Esophagus muscularis mucosa (tissue), 4 donors: ENCODE results near the gene UBA6. TPM values are rescaled to one million over a fixed set of nuclear protein-coding genes. Genes with fewer than 3 reads are reported as not detected.
"Not testable (repeated sequence)": the region's sequence is repeated elsewhere in the genome, so short reads cannot be mapped to it uniquely, and the experiment has no call there.

Source experiments
- DNase-seq: peaks from one replicate; pipeline ENCODE4 v3.0.0-alpha.2; 2017; ENCODE audit errors: extremely low spot score
- H3K27ac ChIP-seq, 4 donors: fragments of 200-600 bp; sonication (generic); replicated peaks in 1 of 4; 1 replicate in 3 of 4; 2 replicates in 1 of 4; pipeline ENCODE4 v1.5.1; 2016 to 2019; ENCODE audit warnings: mild to moderate bottlenecking in 1 of 4
- H3K27me3 ChIP-seq, 4 donors: fragments of 200-600 bp; sonication (generic); one replicate each; pipeline versions ENCODE4 v1.5.1 to v1.6.0; 2016 to 2019
- H3K36me3 ChIP-seq, 4 donors: fragments of 200-600 bp; sonication (generic); one replicate each; pipeline ENCODE4 v1.5.1; 2016 to 2019
- H3K4me1 ChIP-seq, 4 donors: fragments of 200-600 bp; sonication (generic); one replicate each; pipeline ENCODE4 v1.5.1; 2016 to 2019
- H3K4me3 ChIP-seq, 4 donors: fragments of 200-600 bp; sonication (generic); 1 replicate in 2 of 4; 2 replicates in 2 of 4; pipeline ENCODE4 v1.5.1; 2016 to 2019; ENCODE audit warnings: mild to moderate bottlenecking in 4 of 4, moderate library complexity in 1 of 4
- H3K9me3 ChIP-seq, 4 donors: fragments of 200-600 bp; sonication (generic); 1 replicate in 3 of 4; 2 replicates in 1 of 4; pipeline ENCODE4 v1.5.1; 2016 to 2019
- EP300 ChIP-seq: sonication (generic); formaldehyde crosslinking; IDR thresholded peaks from one replicate; pipeline ENCODE4 v1.6.1; 2017; ENCODE audit warnings: antibody characterized with exemption
- POLR2A ChIP-seq: fragments of 450-650 bp; IDR thresholded peaks from one replicate; pipeline ENCODE4 v1.6.1; 2017; ENCODE audit warnings: antibody characterized with exemption, moderate library complexity, mild to moderate bottlenecking, low read depth
- POLR2AphosphoS5 ChIP-seq, 2 donors: sonication (generic); formaldehyde crosslinking; IDR thresholded peaks; one replicate each; pipeline ENCODE4 v1.6.1; 2017; ENCODE audit warnings: antibody characterized with exemption in 2 of 2
- WGBS: methylation state at CpG from one replicate; pipeline ENCODE4 v1.1.5; 2018; 5-methylcytosine and 5-hydroxymethylcytosine counted together
- intact Hi-C: fragments of 100-400 bp; cut with DNase I; formaldehyde crosslinking; loops from one replicate; pipeline ENCODE4 v1.15.1; 2023
- total RNA-seq, 4 donors: library from RNA; depleted of rRNA; stranded (reverse); fragments of >200 nt; gene quantifications; one replicate each; pipeline versions ENCODE4 v1.1.0 to v1.2.1, GENCODE V29; 2016
- TF ChIP-seq, protein P1 (sequence below), 3 experiments: fragments of 200-600 bp in 2 of 3; fragments of 450-650 bp in 1 of 3; sonication (generic) in 2 of 3; IDR thresholded peaks; one replicate each; pipeline ENCODE4 v1.5.1; 2017 to 2019; ENCODE audit warnings: antibody characterized with exemption in 3 of 3, mild to moderate bottlenecking in 2 of 3, moderate library complexity in 1 of 3

The UBA6 gene
- total RNA-seq, 4 donors from 2014 or later, result 18.8 to 40.9 (median 21.5) TPM

DNA sequence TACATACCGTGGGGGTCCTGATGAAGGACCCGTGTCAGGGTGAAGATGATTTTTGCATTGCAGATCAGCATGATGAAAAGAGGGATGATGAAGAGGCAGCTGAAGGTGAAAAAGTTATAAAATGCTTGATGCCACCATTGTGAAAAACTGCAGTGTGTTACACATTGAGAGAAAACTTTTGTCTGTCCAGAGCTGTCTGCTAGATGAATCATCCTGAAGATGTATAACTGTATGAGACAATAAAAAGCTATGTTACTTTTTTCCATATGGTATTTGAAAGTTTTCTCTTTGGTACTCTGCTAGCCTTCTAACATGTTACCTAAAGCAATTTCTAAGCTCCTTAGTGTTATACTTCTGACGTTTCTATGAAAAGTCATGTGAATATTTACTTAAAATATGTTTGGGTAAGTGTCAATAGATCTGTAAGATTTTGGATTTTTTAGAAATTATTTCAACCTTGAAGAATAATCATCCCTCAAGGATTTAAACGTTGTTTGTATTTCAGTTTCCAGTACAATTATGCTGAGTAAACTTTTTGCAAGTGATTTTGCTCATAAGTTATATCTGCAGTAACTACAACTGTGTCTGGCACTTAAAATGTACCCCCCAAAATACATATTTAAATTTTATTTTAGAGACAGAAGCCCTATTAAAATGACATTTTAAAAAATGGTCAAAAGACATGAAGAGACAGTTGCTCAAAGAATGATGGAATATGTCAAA, 43.8 kb upstream of the UBA6 start:
- Histone ChIP-seq H3K9me3 (no peaks in the 10 kb centered on the region), H3K36me3 (no peaks in the 10 kb centered on the region), H3K27ac (no peak overlapping the region), H3K4me1 (no peaks in the 10 kb centered on the region), H3K4me3 (no peak overlapping the region), H3K27me3 (no peaks in the 10 kb centered on the region)
- WGBS, result 69% methylated on average over 4 of the region's 4 CpGs
- intact Hi-C loops, result no loop called here
- no peak for DNase-seq
- TF ChIP-seq POLR2A, result no peak
- no peak for TF ChIP-seq POLR2AphosphoS5 (IDR thresholded peaks at IDR 0.05)
- TF ChIP-seq, protein P1, sequence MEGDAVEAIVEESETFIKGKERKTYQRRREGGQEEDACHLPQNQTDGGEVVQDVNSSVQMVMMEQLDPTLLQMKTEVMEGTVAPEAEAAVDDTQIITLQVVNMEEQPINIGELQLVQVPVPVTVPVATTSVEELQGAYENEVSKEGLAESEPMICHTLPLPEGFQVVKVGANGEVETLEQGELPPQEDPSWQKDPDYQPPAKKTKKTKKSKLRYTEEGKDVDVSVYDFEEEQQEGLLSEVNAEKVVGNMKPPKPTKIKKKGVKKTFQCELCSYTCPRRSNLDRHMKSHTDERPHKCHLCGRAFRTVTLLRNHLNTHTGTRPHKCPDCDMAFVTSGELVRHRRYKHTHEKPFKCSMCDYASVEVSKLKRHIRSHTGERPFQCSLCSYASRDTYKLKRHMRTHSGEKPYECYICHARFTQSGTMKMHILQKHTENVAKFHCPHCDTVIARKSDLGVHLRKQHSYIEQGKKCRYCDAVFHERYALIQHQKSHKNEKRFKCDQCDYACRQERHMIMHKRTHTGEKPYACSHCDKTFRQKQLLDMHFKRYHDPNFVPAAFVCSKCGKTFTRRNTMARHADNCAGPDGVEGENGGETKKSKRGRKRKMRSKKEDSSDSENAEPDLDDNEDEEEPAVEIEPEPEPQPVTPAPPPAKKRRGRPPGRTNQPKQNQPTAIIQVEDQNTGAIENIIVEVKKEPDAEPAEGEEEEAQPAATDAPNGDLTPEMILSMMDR (IDR thresholded peaks at IDR 0.05), result no peak
- TF ChIP-seq EP300, result no peak

DNA sequence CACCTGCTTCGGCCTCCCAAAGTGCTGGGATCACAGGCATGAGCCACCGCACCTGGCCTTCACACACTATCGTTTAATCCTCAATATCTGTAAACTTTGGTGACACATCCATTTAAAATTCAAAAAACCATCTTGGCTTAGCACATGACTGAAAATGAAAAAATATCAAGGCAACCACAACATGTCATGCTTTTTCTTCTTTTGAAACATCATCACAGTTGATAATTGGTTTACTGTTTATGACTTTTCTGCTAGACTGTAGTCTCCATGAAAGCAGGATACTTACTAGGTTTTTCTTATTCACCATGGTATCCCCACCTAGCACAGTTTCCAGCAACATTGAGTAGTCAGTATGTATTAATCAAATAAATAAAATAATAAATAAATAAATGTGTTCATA, 42.2 kb upstream of the UBA6 start:
- 99% methylated on average over 3 of the region's 3 CpGs for WGBS
- no peak for DNase-seq
- intact Hi-C loops, result no loop called here
- Histone ChIP-seq H3K36me3 (no peaks in the 10 kb centered on the region), H3K27me3 (no peaks in the 10 kb centered on the region), H3K9me3 (no peaks in the 10 kb centered on the region), H3K4me3 (no peak overlapping the region), H3K4me1 (no peaks in the 10 kb centered on the region), H3K27ac (no peak overlapping the region)
- TF ChIP-seq EP300 (no peak), POLR2A (no peak), POLR2AphosphoS5 (IDR thresholded peaks at IDR 0.05) (no peak)
- TF ChIP-seq, protein P1 (IDR thresholded peaks at IDR 0.05), result no peak

DNA sequence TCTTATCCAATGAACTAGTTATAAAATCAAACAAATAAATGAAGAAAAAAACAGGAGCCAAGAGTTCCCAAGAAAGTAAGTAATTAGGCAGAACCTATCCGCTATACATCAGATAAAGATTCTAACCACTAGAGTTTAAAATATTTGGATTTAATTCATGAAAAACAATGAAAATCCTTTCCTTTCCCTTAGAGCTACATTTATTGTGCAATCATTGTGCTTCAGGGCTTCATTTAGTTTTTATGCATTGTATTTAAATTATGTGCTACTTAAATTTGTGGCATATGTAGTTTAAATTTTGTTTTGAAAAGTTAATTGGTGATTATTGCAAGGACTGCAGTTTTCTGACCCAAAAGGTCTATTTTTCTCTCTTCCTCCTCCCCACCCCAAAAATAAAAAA, 35.3 kb upstream of the UBA6 start:
- no peak overlapping the region for H3K27ac ChIP-seq
- intact Hi-C loops, result no loop called here
- H3K4me3 ChIP-seq, result no peak overlapping the region
- no peaks in the 10 kb centered on the region for H3K4me1 ChIP-seq
- peaks cover 0 to 7% (median 0%) of the 10 kb centered on the region in 4 donors for H3K36me3 ChIP-seq
- WGBS, result 97% methylated on average over 1 of the region's 1 CpG
- H3K9me3 ChIP-seq, result no peaks in the 10 kb centered on the region
- DNase-seq, result no peak
- TF ChIP-seq POLR2A, result no peak
- TF ChIP-seq, protein P1 (IDR thresholded peaks at IDR 0.05), result no peak
- TF ChIP-seq EP300, result no peak
- no peaks in the 10 kb centered on the region for H3K27me3 ChIP-seq

DNA sequence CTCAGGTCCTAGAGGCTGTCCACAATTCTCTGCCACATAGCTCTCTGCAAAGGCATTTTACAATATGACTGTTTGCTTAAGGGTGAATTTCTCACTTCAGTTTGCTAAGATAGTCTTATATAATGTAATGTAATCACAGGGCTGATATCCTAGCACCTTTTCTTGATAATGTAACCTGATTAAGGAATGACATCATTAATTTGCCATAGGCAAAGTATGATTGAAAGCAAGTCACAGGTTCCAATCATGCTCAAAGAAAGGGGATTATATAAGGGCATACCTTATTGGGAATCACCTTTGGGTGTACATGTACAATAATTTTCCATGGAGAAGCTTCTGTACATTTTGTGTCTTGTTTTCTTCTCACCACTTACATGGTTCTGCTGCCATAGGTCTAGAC, 34.4 kb upstream of the UBA6 start:
- DNase-seq, result no peak
- H3K4me1 ChIP-seq, result no peaks in the 10 kb centered on the region
- H3K4me3 ChIP-seq, result no peak overlapping the region
- H3K9me3 ChIP-seq, result no peaks in the 10 kb centered on the region
- H3K27me3 ChIP-seq, result no peaks in the 10 kb centered on the region
- no peak overlapping the region for H3K27ac ChIP-seq
- TF ChIP-seq POLR2AphosphoS5 (IDR thresholded peaks at IDR 0.05) (no peak), POLR2A (no peak), EP300 (no peak)
- TF ChIP-seq, protein P1 (IDR thresholded peaks at IDR 0.05), result no peak
- intact Hi-C loops, result no loop called here
- H3K36me3 ChIP-seq, result peaks cover 0 to 8% (median 0%) of the 10 kb centered on the region in 4 donors

DNA sequence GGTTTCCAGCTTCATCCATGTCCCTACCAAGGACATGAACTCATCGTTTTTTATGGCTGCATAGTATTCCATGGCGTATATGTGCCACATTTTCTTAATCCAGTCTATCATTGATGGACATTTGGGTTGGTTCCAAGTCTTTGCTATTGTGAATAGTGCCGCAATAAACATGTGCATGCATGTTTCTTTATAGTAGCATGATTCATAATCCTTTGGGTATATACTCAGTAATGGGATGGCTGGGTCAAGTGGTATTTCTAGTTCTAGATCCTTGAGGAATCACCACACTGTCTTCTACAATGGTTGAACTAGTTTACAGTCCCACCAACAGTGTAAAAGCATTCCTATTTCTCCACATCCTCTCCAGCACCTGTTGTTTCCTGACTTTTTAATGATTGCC, 29.6 kb upstream of the UBA6 start:
- intact Hi-C loops, H3K27ac ChIP-seq, H3K4me3 ChIP-seq, H3K9me3 ChIP-seq, H3K4me1 ChIP-seq, H3K27me3 ChIP-seq, DNase-seq: not testable (repeated sequence)
- H3K36me3 ChIP-seq, result peaks cover 0 to 16% (median 4%) of the 10 kb centered on the region in 4 donors
- WGBS, result 97% methylated on average over 3 of the region's 3 CpGs
